T-helper 2 cell treated with Interferon-gamma antibody and Interleukin-4, amounts not matched to agents 100 ng/mL and 5 ng/mL, for 36 hours (primary cell): ENCODE results near the gene ATXN7. TPM values are rescaled to one million over a fixed set of nuclear protein-coding genes. Genes with fewer than 3 reads are reported as not detected.

Experiments used
- intact Hi-C: fragments of 100-400 bp; cut with micrococcal nuclease; formaldehyde crosslinking; loops from one replicate; pipeline ENCODE4 v1.15.1; 2023
- total RNA-seq: library from RNA; stranded (reverse); gene quantifications from 2 replicates; pipeline ENCODE4 v1.2.3, GENCODE V29; 2022

Gene ATXN7
- total RNA-seq, 1 donor from 2014 or later: 57.2 TPM

- intact Hi-C loops: loop anchor here (1.0 to 2.0 kb wide), 2 partner anchors 47 to 159 kb away; partner anchors contain the start of gene PSMD6
These were observed 619 bp downstream of the ATXN7 start for GRCh38 chr3:63864008-63864964.

GRCh38 chr3:63864965-63865327 is 1.3 kb downstream of the ATXN7 start:
- intact Hi-C loops: loop anchor here (1.0 to 2.0 kb wide), 2 partner anchors 46 to 158 kb away; partner anchors contain the start of gene PSMD6

GRCh38 chr3:63867225-63867624 is 3.6 kb downstream of the ATXN7 start:
- intact Hi-C loops: no loop called here

- intact Hi-C loops: no loop called here
These were observed 6.4 kb downstream of the ATXN7 start for GRCh38 chr3:63869940-63870614.

GRCh38 chr3:63870615-63871005 is 6.9 kb downstream of the ATXN7 start:
- intact Hi-C loops: no loop called here

- intact Hi-C loops: no loop called here
These were observed 8.7 kb downstream of the ATXN7 start for GRCh38 chr3:63872135-63872924.

- intact Hi-C loops: no loop called here
These were observed 11.1 kb downstream of the ATXN7 start for GRCh38 chr3:63874769-63875168.

GRCh38 chr3:63875510-63875909 is 11.8 kb downstream of the ATXN7 start:
- intact Hi-C loops: no loop called here

GRCh38 chr3:63876260-63876659 is 12.6 kb downstream of the ATXN7 start:
- intact Hi-C loops: no loop called here

- intact Hi-C loops: no loop called here
These were observed 14.2 kb downstream of the ATXN7 start for GRCh38 chr3:63877737-63878393.

GRCh38 chr3:63878394-63879060 is 14.9 kb downstream of the ATXN7 start:
- intact Hi-C loops: no loop called here

GRCh38 chr3:63880653-63881052 is 17.0 kb downstream of the ATXN7 start:
- intact Hi-C loops: no loop called here

GRCh38 chr3:63886858-63887257 is 23.2 kb downstream of the ATXN7 start:
- intact Hi-C loops: no loop called here

GRCh38 chr3:63891518-63891917 is 27.9 kb downstream of the ATXN7 start:
- intact Hi-C loops: no loop called here

- intact Hi-C loops: no loop called here
These were observed 29.2 kb downstream of the ATXN7 start for GRCh38 chr3:63892773-63893352.

- intact Hi-C loops: loop anchor here (2.0 kb wide), 1 partner anchor 15 kb away; no protein-coding TSS in a partner anchor
These were observed 31.9 kb downstream of the ATXN7 start for GRCh38 chr3:63895422-63896189.

GRCh38 chr3:63896332-63897030 is 32.8 kb downstream of the ATXN7 start:
- intact Hi-C loops: loop anchor here (2.0 kb wide), 1 partner anchor 14 kb away; no protein-coding TSS in a partner anchor

GRCh38 chr3:63900010-63900409 is 36.3 kb downstream of the ATXN7 start:
- intact Hi-C loops: no loop called here

- intact Hi-C loops: no loop called here
These were observed 36.8 kb downstream of the ATXN7 start for GRCh38 chr3:63900459-63900858.
